GM23338 (cell line): Measurements from ENCODE around the gene RNF166. TPM values are rescaled to one million over a fixed set of nuclear protein-coding genes. Genes with fewer than 3 reads are reported as not detected.

Experiments
- ATAC-seq: fragments of 200-7000 bp; cut with Tn5 transposase; 3 replicates; pipeline ENCODE4 v1.9.1; 2020
- DNase-seq: peaks from one replicate; pipeline ENCODE4 v3.0.0-alpha.2; 2015; ENCODE audit warnings: low spot score
- H2AFZ ChIP-seq: fragments of 200-600 bp; sonication (generic); 2 replicates; pipeline ENCODE4 v1.8.0; 2016; ENCODE audit warnings: antibody characterized with exemption, mild to moderate bottlenecking, moderate library complexity
- H3F3A ChIP-seq: fragments of 200-600 bp; sonication (generic); replicated peaks from 2 replicates; pipeline ENCODE4 v1.8.0; 2017; ENCODE audit warnings: antibody characterized with exemption, mixed run types, low read depth
- H3K27ac ChIP-seq: fragments of 200-600 bp; sonication (generic); 2 replicates; pipeline ENCODE4 v1.6.1; 2016; ENCODE audit warnings: low read depth
- H3K27me3 ChIP-seq: fragments of 200-600 bp; sonication (generic); 2 replicates; pipeline ENCODE4 v1.8.0; 2016; ENCODE audit warnings: mild to moderate bottlenecking, mixed run types, moderate library complexity; ENCODE audit not compliant: insufficient read depth
- H3K36me3 ChIP-seq: fragments of 200-600 bp; sonication (generic); 2 replicates; pipeline ENCODE4 v1.8.0; 2016; ENCODE audit warnings: mild to moderate bottlenecking; ENCODE audit not compliant: insufficient read depth
- H3K4me1 ChIP-seq: fragments of 200-600 bp; sonication (generic); 2 replicates; pipeline ENCODE4 v1.8.0; 2016; ENCODE audit warnings: mild to moderate bottlenecking, moderate library complexity; ENCODE audit not compliant: insufficient read depth
- H3K4me2 ChIP-seq: fragments of 200-600 bp; sonication (generic); 2 replicates; pipeline ENCODE4 v1.7.1; 2017; ENCODE audit warnings: mixed run types
- H3K4me3 ChIP-seq: fragments of 200-600 bp; sonication (generic); 2 replicates; pipeline ENCODE4 v1.6.1; 2016; ENCODE audit warnings: mixed run types
- H3K79me2 ChIP-seq: fragments of 200-600 bp; sonication (generic); replicated peaks from 2 replicates; pipeline ENCODE4 v1.8.0; 2017; ENCODE audit warnings: mild to moderate bottlenecking; ENCODE audit not compliant: insufficient read depth
- H3K9me2 ChIP-seq: fragments of 200-600 bp; sonication (generic); 2 replicates; pipeline ENCODE4 v1.8.0; 2017; ENCODE audit not compliant: insufficient read depth
- H4K20me1 ChIP-seq: fragments of 200-600 bp; sonication (generic); replicated peaks from 2 replicates; pipeline ENCODE4 v1.8.0; 2017; ENCODE audit warnings: mild to moderate bottlenecking; ENCODE audit not compliant: insufficient read depth
- H3K27ac Mint-ChIP-seq: 2 replicates; pipeline ENCODE4 v1.8.0; 2020; ENCODE audit warnings: inconsistent platforms, mild to moderate bottlenecking, moderate library complexity, mixed read lengths
- H3K27me3 Mint-ChIP-seq: 3 replicates; pipeline ENCODE4 v1.8.0; 2022; ENCODE audit warnings: low read depth, mild to moderate bottlenecking, moderate library complexity, mixed read lengths, inconsistent platforms; ENCODE audit not compliant: insufficient read depth, poor library complexity
- H3K36me3 Mint-ChIP-seq: 3 replicates; pipeline ENCODE4 v1.8.0; 2021; ENCODE audit warnings: low read depth, mild to moderate bottlenecking, inconsistent platforms, moderate library complexity, mixed read lengths
- H3K4me1 Mint-ChIP-seq: 3 replicates; pipeline ENCODE4 v1.8.0; 2020; ENCODE audit warnings: mild to moderate bottlenecking, inconsistent platforms, mixed read lengths
- H3K4me3 Mint-ChIP-seq: 3 replicates; pipeline ENCODE4 v1.8.0; 2021; ENCODE audit warnings: moderate library complexity, mild to moderate bottlenecking, inconsistent platforms, mixed read lengths
- H3K9me3 Mint-ChIP-seq: 3 replicates; pipeline ENCODE4 v1.8.0; 2020; ENCODE audit warnings: moderate library complexity, mild to moderate bottlenecking, inconsistent platforms, mixed read lengths
- CREB1 ChIP-seq: fragments of 250-450 bp; sonication (Bioruptor Pico); IDR thresholded peaks from 2 replicates; pipeline ENCODE4 v1.5.0; 2020; ENCODE audit warnings: low read depth, mild to moderate bottlenecking, moderate library complexity
- EZH2 ChIP-seq: fragments of 200-600 bp; sonication (generic); IDR thresholded peaks from one replicate; pipeline ENCODE4 v1.8.0; 2017; ENCODE audit warnings: antibody characterized with exemption, mild to moderate bottlenecking, low read depth; ENCODE audit not compliant: unreplicated experiment
- EZH2phosphoT487 ChIP-seq: fragments of 200-600 bp; sonication (generic); IDR thresholded peaks from one replicate; pipeline ENCODE4 v1.8.1; 2018; ENCODE audit warnings: antibody characterized with exemption; ENCODE audit not compliant: unreplicated experiment
- JUNB ChIP-seq: IDR thresholded peaks from one replicate; pipeline ENCODE4 v1.6.1; 2016; ENCODE audit warnings: antibody characterized with exemption; ENCODE audit not compliant: unreplicated experiment
- NANOG ChIP-seq: IDR thresholded peaks from 2 replicates; pipeline ENCODE4 v1.6.1; 2016; ENCODE audit warnings: antibody characterized with exemption, borderline replicate concordance
- POLR2AphosphoS5 ChIP-seq: IDR thresholded peaks from 2 replicates; pipeline ENCODE4 v1.6.1; 2016; ENCODE audit warnings: antibody characterized with exemption, low read depth
- STAT1 ChIP-seq: IDR thresholded peaks from one replicate; pipeline ENCODE4 v1.6.1; 2016; ENCODE audit warnings: antibody characterized with exemption; ENCODE audit not compliant: unreplicated experiment
- ZNF114 ChIP-seq: fragments of 250-450 bp; sonication (Bioruptor Pico); IDR thresholded peaks from 2 replicates; pipeline ENCODE4 v1.5.0; 2020; ENCODE audit warnings: mild to moderate bottlenecking, moderate library complexity
- ZNF331 ChIP-seq: fragments of 250-450 bp; sonication (Bioruptor Pico); IDR thresholded peaks from 2 replicates; pipeline ENCODE4 v1.5.0; 2020; ENCODE audit warnings: low read depth, mild to moderate bottlenecking, moderate library complexity
- polyA plus RNA-seq: library from polyadenylated mRNA; unstranded; fragments of >200 nt; fragmentation: Nextera tagmentation; extraction: Ambion mirVana; gene quantifications from 2 replicates; pipeline ENCODE4 v1.2.1, GENCODE V29; 2016
- total RNA-seq: library from RNA; depleted of rRNA; stranded (reverse); fragments of >200 nt; shearing (Covaris generic); gene quantifications from 2 replicates; pipeline ENCODE4 v1.2.3, GENCODE V29; 2014
- TF ChIP-seq, protein P1 (sequence below), 2 experiments: fragments of 200-600 bp in 1 of 2; sonication (generic) in 1 of 2; conservative IDR thresholded peaks; 2 replicates each; pipeline versions ENCODE4 v1.5.1 to v1.6.1; 2016 to 2017; ENCODE audit warnings: antibody characterized with exemption in 2 of 2, low read depth in 2 of 2, mild to moderate bottlenecking in 2 of 2, moderate library complexity in 1 of 2
- TF ChIP-seq, protein P2 (sequence below): IDR thresholded peaks from one replicate; pipeline ENCODE4 v1.6.1; 2018; ENCODE audit warnings: antibody characterized with exemption; ENCODE audit not compliant: unreplicated experiment
- TF ChIP-seq, protein P3 (sequence below): fragments of 250-450 bp; sonication (Bioruptor Pico); IDR thresholded peaks from 2 replicates; pipeline ENCODE4 v1.5.0; 2020; ENCODE audit warnings: mild to moderate bottlenecking, moderate library complexity
- TF ChIP-seq, protein P4 (sequence below): IDR thresholded peaks from 2 replicates; pipeline ENCODE4 v1.6.1; 2016; ENCODE audit warnings: antibody characterized with exemption

Gene RNF166
- total and polyA plus RNA-seq, 2 experiments from 2014 or later, result 24.9 to 43.4 TPM

DNA sequence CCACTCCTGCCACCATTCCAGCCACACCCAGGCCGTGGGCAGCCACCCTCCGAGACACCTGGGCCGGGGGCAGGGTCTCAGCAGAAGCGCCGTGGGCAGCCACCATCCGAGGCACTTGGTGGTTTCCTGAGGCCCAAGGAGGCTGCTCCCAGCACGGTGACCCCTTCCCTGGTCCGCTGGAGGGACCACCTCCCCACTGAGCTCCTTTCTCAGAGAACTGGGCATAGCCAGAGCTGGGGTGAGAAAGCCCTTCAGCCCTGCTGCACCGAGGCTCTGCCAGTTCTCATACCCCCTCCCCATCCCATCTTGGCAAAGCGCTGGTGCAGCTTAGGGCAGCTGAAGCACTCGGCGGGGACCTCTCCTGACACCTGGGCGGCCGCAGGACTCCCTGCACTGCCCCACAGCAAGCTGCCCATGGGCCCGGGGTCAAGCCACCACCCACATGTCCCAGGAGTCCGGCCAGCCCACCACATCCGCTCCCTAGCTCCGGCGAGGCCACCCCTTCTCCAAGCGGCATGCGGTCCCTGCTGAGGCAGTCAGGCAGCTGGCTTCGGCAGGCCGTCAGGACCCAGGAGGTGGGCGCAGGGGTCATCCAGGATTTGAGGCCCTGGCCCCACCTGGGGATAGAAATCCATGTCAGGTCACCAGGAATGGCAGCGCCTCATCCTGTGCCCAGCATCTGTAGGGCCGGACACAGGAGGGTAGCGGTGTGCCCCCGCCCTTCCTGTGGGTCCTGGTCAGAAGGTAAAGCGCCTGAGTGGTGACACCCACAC is 54.0 kb downstream of the RNF166 start:
- Histone ChIP-seq H2AFZ (no peak overlapping the region), H3F3A (0 out of 2 replicates have a peak, but pooled peaks cover 4% of the 10 kb centered on the region), H3K4me3 (no peak overlapping the region), H3K36me3 (no peaks in the 10 kb centered on the region; the same call in 1 of the 2 replicates), H3K9me2 (no peaks in the 10 kb centered on the region), H4K20me1 (peaks cover 12% of the 10 kb centered on the region; the same call in 1 of the 2 replicates), H3K4me1 (peaks cover 11% of the 10 kb centered on the region; the same call in 1 of the 2 replicates), H3K27me3 (no peaks in the 10 kb centered on the region), H3K79me2 (peaks cover 14% of the 10 kb centered on the region; the same call in 1 of the 2 replicates), H3K27ac (no peak overlapping the region), H3K4me2 (no peak overlapping the region)
- TF ChIP-seq EZH2 (no peak), STAT1 (no peak), JUNB (no peak), CREB1 (CRISPR knock-in tag) (no peak), ZNF114 (CRISPR knock-in tag) (no peak), ZNF331 (CRISPR knock-in tag) (no peak), POLR2AphosphoS5 (no peak), EZH2phosphoT487 (no peak), NANOG (no peak)
- TF ChIP-seq, protein P1, sequence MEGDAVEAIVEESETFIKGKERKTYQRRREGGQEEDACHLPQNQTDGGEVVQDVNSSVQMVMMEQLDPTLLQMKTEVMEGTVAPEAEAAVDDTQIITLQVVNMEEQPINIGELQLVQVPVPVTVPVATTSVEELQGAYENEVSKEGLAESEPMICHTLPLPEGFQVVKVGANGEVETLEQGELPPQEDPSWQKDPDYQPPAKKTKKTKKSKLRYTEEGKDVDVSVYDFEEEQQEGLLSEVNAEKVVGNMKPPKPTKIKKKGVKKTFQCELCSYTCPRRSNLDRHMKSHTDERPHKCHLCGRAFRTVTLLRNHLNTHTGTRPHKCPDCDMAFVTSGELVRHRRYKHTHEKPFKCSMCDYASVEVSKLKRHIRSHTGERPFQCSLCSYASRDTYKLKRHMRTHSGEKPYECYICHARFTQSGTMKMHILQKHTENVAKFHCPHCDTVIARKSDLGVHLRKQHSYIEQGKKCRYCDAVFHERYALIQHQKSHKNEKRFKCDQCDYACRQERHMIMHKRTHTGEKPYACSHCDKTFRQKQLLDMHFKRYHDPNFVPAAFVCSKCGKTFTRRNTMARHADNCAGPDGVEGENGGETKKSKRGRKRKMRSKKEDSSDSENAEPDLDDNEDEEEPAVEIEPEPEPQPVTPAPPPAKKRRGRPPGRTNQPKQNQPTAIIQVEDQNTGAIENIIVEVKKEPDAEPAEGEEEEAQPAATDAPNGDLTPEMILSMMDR (conservative IDR thresholded peaks at IDR 0.05; ENCODE audit: low read depth in 2 of 2), result no peak
- TF ChIP-seq, protein P2, sequence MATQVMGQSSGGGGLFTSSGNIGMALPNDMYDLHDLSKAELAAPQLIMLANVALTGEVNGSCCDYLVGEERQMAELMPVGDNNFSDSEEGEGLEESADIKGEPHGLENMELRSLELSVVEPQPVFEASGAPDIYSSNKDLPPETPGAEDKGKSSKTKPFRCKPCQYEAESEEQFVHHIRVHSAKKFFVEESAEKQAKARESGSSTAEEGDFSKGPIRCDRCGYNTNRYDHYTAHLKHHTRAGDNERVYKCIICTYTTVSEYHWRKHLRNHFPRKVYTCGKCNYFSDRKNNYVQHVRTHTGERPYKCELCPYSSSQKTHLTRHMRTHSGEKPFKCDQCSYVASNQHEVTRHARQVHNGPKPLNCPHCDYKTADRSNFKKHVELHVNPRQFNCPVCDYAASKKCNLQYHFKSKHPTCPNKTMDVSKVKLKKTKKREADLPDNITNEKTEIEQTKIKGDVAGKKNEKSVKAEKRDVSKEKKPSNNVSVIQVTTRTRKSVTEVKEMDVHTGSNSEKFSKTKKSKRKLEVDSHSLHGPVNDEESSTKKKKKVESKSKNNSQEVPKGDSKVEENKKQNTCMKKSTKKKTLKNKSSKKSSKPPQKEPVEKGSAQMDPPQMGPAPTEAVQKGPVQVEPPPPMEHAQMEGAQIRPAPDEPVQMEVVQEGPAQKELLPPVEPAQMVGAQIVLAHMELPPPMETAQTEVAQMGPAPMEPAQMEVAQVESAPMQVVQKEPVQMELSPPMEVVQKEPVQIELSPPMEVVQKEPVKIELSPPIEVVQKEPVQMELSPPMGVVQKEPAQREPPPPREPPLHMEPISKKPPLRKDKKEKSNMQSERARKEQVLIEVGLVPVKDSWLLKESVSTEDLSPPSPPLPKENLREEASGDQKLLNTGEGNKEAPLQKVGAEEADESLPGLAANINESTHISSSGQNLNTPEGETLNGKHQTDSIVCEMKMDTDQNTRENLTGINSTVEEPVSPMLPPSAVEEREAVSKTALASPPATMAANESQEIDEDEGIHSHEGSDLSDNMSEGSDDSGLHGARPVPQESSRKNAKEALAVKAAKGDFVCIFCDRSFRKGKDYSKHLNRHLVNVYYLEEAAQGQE, result no peak
- TF ChIP-seq, protein P3, sequence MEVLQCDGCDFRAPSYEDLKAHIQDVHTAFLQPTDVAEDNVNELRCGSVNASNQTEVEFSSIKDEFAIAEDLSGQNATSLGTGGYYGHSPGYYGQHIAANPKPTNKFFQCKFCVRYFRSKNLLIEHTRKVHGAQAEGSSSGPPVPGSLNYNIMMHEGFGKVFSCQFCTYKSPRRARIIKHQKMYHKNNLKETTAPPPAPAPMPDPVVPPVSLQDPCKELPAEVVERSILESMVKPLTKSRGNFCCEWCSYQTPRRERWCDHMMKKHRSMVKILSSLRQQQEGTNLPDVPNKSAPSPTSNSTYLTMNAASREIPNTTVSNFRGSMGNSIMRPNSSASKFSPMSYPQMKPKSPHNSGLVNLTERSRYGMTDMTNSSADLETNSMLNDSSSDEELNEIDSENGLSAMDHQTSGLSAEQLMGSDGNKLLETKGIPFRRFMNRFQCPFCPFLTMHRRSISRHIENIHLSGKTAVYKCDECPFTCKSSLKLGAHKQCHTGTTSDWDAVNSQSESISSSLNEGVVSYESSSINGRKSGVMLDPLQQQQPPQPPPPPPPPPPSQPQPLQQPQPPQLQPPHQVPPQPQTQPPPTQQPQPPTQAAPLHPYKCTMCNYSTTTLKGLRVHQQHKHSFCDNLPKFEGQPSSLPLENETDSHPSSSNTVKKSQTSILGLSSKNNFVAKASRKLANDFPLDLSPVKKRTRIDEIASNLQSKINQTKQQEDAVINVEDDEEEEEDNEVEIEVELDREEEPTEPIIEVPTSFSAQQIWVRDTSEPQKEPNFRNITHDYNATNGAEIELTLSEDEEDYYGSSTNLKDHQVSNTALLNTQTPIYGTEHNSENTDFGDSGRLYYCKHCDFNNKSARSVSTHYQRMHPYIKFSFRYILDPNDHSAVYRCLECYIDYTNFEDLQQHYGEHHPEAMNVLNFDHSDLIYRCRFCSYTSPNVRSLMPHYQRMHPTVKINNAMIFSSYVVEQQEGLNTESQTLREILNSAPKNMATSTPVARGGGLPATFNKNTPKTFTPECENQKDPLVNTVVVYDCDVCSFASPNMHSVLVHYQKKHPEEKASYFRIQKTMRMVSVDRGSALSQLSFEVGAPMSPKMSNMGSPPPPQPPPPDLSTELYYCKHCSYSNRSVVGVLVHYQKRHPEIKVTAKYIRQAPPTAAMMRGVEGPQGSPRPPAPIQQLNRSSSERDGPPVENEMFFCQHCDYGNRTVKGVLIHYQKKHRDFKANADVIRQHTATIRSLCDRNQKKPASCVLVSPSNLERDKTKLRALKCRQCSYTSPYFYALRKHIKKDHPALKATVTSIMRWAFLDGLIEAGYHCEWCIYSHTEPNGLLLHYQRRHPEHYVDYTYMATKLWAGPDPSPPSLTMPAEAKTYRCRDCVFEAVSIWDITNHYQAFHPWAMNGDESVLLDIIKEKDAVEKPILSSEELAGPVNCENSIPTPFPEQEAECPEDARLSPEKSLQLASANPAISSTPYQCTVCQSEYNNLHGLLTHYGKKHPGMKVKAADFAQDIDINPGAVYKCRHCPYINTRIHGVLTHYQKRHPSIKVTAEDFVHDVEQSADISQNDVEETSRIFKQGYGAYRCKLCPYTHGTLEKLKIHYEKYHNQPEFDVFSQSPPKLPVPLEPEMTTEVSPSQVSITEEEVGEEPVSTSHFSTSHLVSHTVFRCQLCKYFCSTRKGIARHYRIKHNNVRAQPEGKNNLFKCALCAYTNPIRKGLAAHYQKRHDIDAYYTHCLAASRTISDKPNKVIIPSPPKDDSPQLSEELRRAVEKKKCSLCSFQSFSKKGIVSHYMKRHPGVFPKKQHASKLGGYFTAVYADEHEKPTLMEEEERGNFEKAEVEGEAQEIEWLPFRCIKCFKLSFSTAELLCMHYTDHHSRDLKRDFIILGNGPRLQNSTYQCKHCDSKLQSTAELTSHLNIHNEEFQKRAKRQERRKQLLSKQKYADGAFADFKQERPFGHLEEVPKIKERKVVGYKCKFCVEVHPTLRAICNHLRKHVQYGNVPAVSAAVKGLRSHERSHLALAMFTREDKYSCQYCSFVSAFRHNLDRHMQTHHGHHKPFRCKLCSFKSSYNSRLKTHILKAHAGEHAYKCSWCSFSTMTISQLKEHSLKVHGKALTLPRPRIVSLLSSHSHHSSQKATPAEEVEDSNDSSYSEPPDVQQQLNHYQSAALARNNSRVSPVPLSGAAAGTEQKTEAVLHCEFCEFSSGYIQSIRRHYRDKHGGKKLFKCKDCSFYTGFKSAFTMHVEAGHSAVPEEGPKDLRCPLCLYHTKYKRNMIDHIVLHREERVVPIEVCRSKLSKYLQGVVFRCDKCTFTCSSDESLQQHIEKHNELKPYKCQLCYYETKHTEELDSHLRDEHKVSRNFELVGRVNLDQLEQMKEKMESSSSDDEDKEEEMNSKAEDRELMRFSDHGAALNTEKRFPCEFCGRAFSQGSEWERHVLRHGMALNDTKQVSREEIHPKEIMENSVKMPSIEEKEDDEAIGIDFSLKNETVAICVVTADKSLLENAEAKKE, result no peak
- TF ChIP-seq, protein P4, sequence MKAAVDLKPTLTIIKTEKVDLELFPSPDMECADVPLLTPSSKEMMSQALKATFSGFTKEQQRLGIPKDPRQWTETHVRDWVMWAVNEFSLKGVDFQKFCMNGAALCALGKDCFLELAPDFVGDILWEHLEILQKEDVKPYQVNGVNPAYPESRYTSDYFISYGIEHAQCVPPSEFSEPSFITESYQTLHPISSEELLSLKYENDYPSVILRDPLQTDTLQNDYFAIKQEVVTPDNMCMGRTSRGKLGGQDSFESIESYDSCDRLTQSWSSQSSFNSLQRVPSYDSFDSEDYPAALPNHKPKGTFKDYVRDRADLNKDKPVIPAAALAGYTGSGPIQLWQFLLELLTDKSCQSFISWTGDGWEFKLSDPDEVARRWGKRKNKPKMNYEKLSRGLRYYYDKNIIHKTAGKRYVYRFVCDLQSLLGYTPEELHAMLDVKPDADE, result no peak
- no peak overlapping the region for H3K27ac Mint-ChIP-seq
- H3K9me3 Mint-ChIP-seq, result no peaks in the 10 kb centered on the region
- H3K36me3 Mint-ChIP-seq, result peaks cover 19% of the 10 kb centered on the region
- DNase-seq (no peak), ATAC-seq (no peak)
- no peak overlapping the region for H3K4me3 Mint-ChIP-seq
- H3K27me3 Mint-ChIP-seq, result peaks cover 4% of the 10 kb centered on the region
- peaks cover 8% of the 10 kb centered on the region; the same call in 2 of the 3 replicates for H3K4me1 Mint-ChIP-seq
